Measurements from ENCODE around the gene SMC5.

The SMC5 gene

GRCh38 chr9:70257502-70257901 is 1.3 kb upstream of the SMC5 start:
- no peak for DNase-seq (ENCODE audit: low read depth)
- TF ChIP-seq CTCF (conservative IDR thresholded peaks at IDR 0.05; ENCODE audit: low read depth, low read length) = no peak
- peak overlapping the region; percentile 87 for H3K4me3 ChIP-seq (ENCODE audit: low read depth, low read length)

- peak; percentile 62 for DNase-seq (ENCODE audit: low read depth)
Measured at GRCh38 chr9:70257991-70258691, 637 bp upstream of the SMC5 start.

GRCh38 chr9:70259512-70259802 is 679 bp downstream of the SMC5 start:
- DNase-seq (ENCODE audit: low read depth) = no peak
- TF ChIP-seq CTCF (conservative IDR thresholded peaks at IDR 0.05; ENCODE audit: low read depth, low read length) = no peak
- peak overlapping the region; percentile 87 for H3K4me3 ChIP-seq (ENCODE audit: low read depth, low read length)

More at GRCh38 chr9:70257991-70258691, 637 bp upstream of the SMC5 start:
- TF ChIP-seq CTCF (conservative IDR thresholded peaks at IDR 0.05; ENCODE audit: low read depth, low read length) = no peak
- peak overlapping the region; percentile 87 for H3K4me3 ChIP-seq (ENCODE audit: low read depth, low read length)

GRCh38 chr9:70260007-70260443 is 1.2 kb downstream of the SMC5 start:
- TF ChIP-seq CTCF (conservative IDR thresholded peaks at IDR 0.05; ENCODE audit: low read depth, low read length) = no peak
- DNase-seq (ENCODE audit: low read depth) = no peak
- H3K4me3 ChIP-seq (ENCODE audit: low read depth, low read length) = peak overlapping the region; percentile 87

- DNase-seq (ENCODE audit: low read depth) = no peak
- TF ChIP-seq CTCF (conservative IDR thresholded peaks at IDR 0.05; ENCODE audit: low read depth, low read length) = no peak
- no peak overlapping the region for H3K4me3 ChIP-seq (ENCODE audit: low read depth, low read length)
Measured at GRCh38 chr9:70260606-70261005, 1.8 kb downstream of the SMC5 start.

- TF ChIP-seq CTCF (conservative IDR thresholded peaks at IDR 0.05; ENCODE audit: low read depth, low read length) = no peak
- no peak overlapping the region for H3K4me3 ChIP-seq (ENCODE audit: low read depth, low read length)
- DNase-seq (ENCODE audit: low read depth) = peak; percentile 12
Measured at GRCh38 chr9:70261131-70261870, 2.5 kb downstream of the SMC5 start.

- H3K4me3 ChIP-seq (ENCODE audit: low read depth, low read length) = no peak overlapping the region
- DNase-seq (ENCODE audit: low read depth) = no peak
- no peak for TF ChIP-seq CTCF (conservative IDR thresholded peaks at IDR 0.05; ENCODE audit: low read depth, low read length)
Measured at GRCh38 chr9:70262366-70262765, 3.6 kb downstream of the SMC5 start.

Measured in choroid plexus epithelial cell (primary cell).